ENCODE measurements around the gene SLC1A3. TPM values are rescaled to one million over a fixed set of nuclear protein-coding genes. Genes with fewer than 3 reads are reported as not detected.

The SLC1A3 gene
- total RNA-seq, 4 donors from 2014 or later = 10.1 to 17.7 (median 12.9) TPM

GRCh38 chr5:36637101-36637500 lies 30.7 kb downstream of the SLC1A3 start:
- 82 to 84% methylated on average over 4 of the region's 4 CpGs for WGBS, 2 donors
- no peak overlapping the region for H3K4me3 ChIP-seq (ENCODE audit: low read depth, poor library complexity, severe bottlenecking)
- intact Hi-C loops (cut with DNase I; ENCODE audit: low total_unique reads) = no loop called here
- TF ChIP-seq POLR2A (IDR thresholded peaks at IDR 0.05) (no peak), CTCF (IDR thresholded peaks at IDR 0.05) (no peak)
- DNase-seq (ENCODE audit: low spot score in 2 of 2) = no peak

GRCh38 chr5:36637516-36637915 lies 31.1 kb downstream of the SLC1A3 start:
- DNase-seq (ENCODE audit: low spot score in 2 of 2) = no peak
- intact Hi-C loops (cut with DNase I; ENCODE audit: low total_unique reads) = no loop called here
- WGBS, 2 donors = 96% methylated on average over 1 of the region's 1 CpG
- H3K4me3 ChIP-seq (ENCODE audit: low read depth, poor library complexity, severe bottlenecking) = no peak overlapping the region
- TF ChIP-seq CTCF (IDR thresholded peaks at IDR 0.05) = no peak
- TF ChIP-seq POLR2A (IDR thresholded peaks at IDR 0.05) = no peak

- TF ChIP-seq CTCF (IDR thresholded peaks at IDR 0.05) (no peak), POLR2A (IDR thresholded peaks at IDR 0.05) (no peak)
- no peak for DNase-seq (ENCODE audit: low spot score in 2 of 2)
- H3K4me3 ChIP-seq (ENCODE audit: low read depth, poor library complexity, severe bottlenecking) = no peak overlapping the region
- intact Hi-C loops (cut with DNase I; ENCODE audit: low total_unique reads) = no loop called here
- WGBS, 2 donors = 66 to 77% methylated on average over 4 of the region's 4 CpGs
These were observed 31.6 kb downstream of the SLC1A3 start for GRCh38 chr5:36638056-36638455.

GRCh38 chr5:36640949-36641348 lies 34.5 kb downstream of the SLC1A3 start:
- WGBS, 2 donors = 69 to 76% methylated on average over 1 of the region's 1 CpG
- no peak for DNase-seq (ENCODE audit: low spot score in 2 of 2)
- intact Hi-C loops (cut with DNase I; ENCODE audit: low total_unique reads) = no loop called here
- TF ChIP-seq CTCF (IDR thresholded peaks at IDR 0.05) = no peak
- no peak overlapping the region for H3K4me3 ChIP-seq (ENCODE audit: low read depth, poor library complexity, severe bottlenecking)

GRCh38 chr5:36641431-36641830 lies 35.0 kb downstream of the SLC1A3 start:
- intact Hi-C loops (cut with DNase I; ENCODE audit: low total_unique reads) = no loop called here
- TF ChIP-seq POLR2A (IDR thresholded peaks at IDR 0.05) = no peak
- TF ChIP-seq CTCF (IDR thresholded peaks at IDR 0.05) = no peak
- DNase-seq (ENCODE audit: low spot score in 2 of 2) = no peak
- H3K4me3 ChIP-seq (ENCODE audit: low read depth, poor library complexity, severe bottlenecking) = no peak overlapping the region

- intact Hi-C loops (cut with DNase I; ENCODE audit: low total_unique reads) = no loop called here
- 73 to 78% methylated on average over 4 of the region's 4 CpGs for WGBS, 2 donors
- no peak overlapping the region for H3K4me3 ChIP-seq (ENCODE audit: low read depth, poor library complexity, severe bottlenecking)
- DNase-seq (ENCODE audit: low spot score in 2 of 2) = no peak
- no peak for TF ChIP-seq CTCF (IDR thresholded peaks at IDR 0.05)
- TF ChIP-seq POLR2A (IDR thresholded peaks at IDR 0.05) = no peak
These were observed 35.7 kb downstream of the SLC1A3 start for GRCh38 chr5:36642089-36642488.
